ENCODE results near the gene MMRN1. TPM values are rescaled to one million over a fixed set of nuclear protein-coding genes. Genes with fewer than 3 reads are reported as not detected.

MMRN1 gene
- total and polyA plus RNA-seq, 2 experiments from 2014 or later: not detected

GRCh38 chr4:89922848-89923416, 28.3 kb downstream of the MMRN1 start:
- H3K9me3 Mint-ChIP-seq: peaks cover 3% of the 10 kb centered on the region; the same call in 1 of the 3 replicates
- no peaks in the 10 kb centered on the region for H3K36me3 Mint-ChIP-seq (ENCODE audit: low read depth)
- DNase-seq (ENCODE audit: low spot score) (no peak), ATAC-seq (no peak)
- peaks cover 11% of the 10 kb centered on the region; the same call in 1 of the 2 replicates for H3K4me1 ChIP-seq (ENCODE audit: insufficient read depth)
- H4K20me1 ChIP-seq (replicated peaks; ENCODE audit: insufficient read depth): no peaks in the 10 kb centered on the region
- H3K9me2 ChIP-seq (ENCODE audit: insufficient read depth): no peaks in the 10 kb centered on the region
- H3K4me2 ChIP-seq: no peak overlapping the region
- H3K79me2 ChIP-seq (replicated peaks; ENCODE audit: insufficient read depth): no peaks in the 10 kb centered on the region
- H3K36me3 ChIP-seq (ENCODE audit: insufficient read depth): no peaks in the 10 kb centered on the region
- no peaks in the 10 kb centered on the region for H3F3A ChIP-seq (replicated peaks; ENCODE audit: low read depth)
- H3K27me3 ChIP-seq (ENCODE audit: insufficient read depth): no peaks in the 10 kb centered on the region
- no peak overlapping the region for H3K4me3 Mint-ChIP-seq
- no peak overlapping the region; the same call in 1 of the 2 replicates for H2AFZ ChIP-seq
- peaks cover 9% of the 10 kb centered on the region for H3K4me1 Mint-ChIP-seq
- no peak overlapping the region for H3K27ac Mint-ChIP-seq
- H3K4me3 ChIP-seq: no peak overlapping the region
- H3K27me3 Mint-ChIP-seq (ENCODE audit: insufficient read depth, low read depth, poor library complexity): no peaks in the 10 kb centered on the region
- TF ChIP-seq STAT1 (IDR thresholded peaks at IDR 0.05; ENCODE audit: unreplicated experiment) (no peak), CREB1 (CRISPR knock-in tag; IDR thresholded peaks at IDR 0.05; ENCODE audit: low read depth) (no peak), POLR2AphosphoS5 (IDR thresholded peaks at IDR 0.05; ENCODE audit: low read depth) (no peak), ETS1 (IDR thresholded peaks at IDR 0.05) (no peak), NANOG (IDR thresholded peaks at IDR 0.05; ENCODE audit: borderline replicate concordance) (no peak), EZH2phosphoT487 (IDR thresholded peaks at IDR 0.05; ENCODE audit: unreplicated experiment) (no peak), ZNF331 (CRISPR knock-in tag; IDR thresholded peaks at IDR 0.05; ENCODE audit: low read depth) (no peak), ZNF114 (CRISPR knock-in tag; IDR thresholded peaks at IDR 0.05) (no peak), JUNB (IDR thresholded peaks at IDR 0.05; ENCODE audit: unreplicated experiment) (no peak), EZH2 (IDR thresholded peaks at IDR 0.05; ENCODE audit: low read depth, unreplicated experiment) (no peak)
- TF ChIP-seq, protein P1, sequence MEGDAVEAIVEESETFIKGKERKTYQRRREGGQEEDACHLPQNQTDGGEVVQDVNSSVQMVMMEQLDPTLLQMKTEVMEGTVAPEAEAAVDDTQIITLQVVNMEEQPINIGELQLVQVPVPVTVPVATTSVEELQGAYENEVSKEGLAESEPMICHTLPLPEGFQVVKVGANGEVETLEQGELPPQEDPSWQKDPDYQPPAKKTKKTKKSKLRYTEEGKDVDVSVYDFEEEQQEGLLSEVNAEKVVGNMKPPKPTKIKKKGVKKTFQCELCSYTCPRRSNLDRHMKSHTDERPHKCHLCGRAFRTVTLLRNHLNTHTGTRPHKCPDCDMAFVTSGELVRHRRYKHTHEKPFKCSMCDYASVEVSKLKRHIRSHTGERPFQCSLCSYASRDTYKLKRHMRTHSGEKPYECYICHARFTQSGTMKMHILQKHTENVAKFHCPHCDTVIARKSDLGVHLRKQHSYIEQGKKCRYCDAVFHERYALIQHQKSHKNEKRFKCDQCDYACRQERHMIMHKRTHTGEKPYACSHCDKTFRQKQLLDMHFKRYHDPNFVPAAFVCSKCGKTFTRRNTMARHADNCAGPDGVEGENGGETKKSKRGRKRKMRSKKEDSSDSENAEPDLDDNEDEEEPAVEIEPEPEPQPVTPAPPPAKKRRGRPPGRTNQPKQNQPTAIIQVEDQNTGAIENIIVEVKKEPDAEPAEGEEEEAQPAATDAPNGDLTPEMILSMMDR (conservative IDR thresholded peaks at IDR 0.05; ENCODE audit: low read depth in 2 of 2): no peak
- TF ChIP-seq, protein P2, sequence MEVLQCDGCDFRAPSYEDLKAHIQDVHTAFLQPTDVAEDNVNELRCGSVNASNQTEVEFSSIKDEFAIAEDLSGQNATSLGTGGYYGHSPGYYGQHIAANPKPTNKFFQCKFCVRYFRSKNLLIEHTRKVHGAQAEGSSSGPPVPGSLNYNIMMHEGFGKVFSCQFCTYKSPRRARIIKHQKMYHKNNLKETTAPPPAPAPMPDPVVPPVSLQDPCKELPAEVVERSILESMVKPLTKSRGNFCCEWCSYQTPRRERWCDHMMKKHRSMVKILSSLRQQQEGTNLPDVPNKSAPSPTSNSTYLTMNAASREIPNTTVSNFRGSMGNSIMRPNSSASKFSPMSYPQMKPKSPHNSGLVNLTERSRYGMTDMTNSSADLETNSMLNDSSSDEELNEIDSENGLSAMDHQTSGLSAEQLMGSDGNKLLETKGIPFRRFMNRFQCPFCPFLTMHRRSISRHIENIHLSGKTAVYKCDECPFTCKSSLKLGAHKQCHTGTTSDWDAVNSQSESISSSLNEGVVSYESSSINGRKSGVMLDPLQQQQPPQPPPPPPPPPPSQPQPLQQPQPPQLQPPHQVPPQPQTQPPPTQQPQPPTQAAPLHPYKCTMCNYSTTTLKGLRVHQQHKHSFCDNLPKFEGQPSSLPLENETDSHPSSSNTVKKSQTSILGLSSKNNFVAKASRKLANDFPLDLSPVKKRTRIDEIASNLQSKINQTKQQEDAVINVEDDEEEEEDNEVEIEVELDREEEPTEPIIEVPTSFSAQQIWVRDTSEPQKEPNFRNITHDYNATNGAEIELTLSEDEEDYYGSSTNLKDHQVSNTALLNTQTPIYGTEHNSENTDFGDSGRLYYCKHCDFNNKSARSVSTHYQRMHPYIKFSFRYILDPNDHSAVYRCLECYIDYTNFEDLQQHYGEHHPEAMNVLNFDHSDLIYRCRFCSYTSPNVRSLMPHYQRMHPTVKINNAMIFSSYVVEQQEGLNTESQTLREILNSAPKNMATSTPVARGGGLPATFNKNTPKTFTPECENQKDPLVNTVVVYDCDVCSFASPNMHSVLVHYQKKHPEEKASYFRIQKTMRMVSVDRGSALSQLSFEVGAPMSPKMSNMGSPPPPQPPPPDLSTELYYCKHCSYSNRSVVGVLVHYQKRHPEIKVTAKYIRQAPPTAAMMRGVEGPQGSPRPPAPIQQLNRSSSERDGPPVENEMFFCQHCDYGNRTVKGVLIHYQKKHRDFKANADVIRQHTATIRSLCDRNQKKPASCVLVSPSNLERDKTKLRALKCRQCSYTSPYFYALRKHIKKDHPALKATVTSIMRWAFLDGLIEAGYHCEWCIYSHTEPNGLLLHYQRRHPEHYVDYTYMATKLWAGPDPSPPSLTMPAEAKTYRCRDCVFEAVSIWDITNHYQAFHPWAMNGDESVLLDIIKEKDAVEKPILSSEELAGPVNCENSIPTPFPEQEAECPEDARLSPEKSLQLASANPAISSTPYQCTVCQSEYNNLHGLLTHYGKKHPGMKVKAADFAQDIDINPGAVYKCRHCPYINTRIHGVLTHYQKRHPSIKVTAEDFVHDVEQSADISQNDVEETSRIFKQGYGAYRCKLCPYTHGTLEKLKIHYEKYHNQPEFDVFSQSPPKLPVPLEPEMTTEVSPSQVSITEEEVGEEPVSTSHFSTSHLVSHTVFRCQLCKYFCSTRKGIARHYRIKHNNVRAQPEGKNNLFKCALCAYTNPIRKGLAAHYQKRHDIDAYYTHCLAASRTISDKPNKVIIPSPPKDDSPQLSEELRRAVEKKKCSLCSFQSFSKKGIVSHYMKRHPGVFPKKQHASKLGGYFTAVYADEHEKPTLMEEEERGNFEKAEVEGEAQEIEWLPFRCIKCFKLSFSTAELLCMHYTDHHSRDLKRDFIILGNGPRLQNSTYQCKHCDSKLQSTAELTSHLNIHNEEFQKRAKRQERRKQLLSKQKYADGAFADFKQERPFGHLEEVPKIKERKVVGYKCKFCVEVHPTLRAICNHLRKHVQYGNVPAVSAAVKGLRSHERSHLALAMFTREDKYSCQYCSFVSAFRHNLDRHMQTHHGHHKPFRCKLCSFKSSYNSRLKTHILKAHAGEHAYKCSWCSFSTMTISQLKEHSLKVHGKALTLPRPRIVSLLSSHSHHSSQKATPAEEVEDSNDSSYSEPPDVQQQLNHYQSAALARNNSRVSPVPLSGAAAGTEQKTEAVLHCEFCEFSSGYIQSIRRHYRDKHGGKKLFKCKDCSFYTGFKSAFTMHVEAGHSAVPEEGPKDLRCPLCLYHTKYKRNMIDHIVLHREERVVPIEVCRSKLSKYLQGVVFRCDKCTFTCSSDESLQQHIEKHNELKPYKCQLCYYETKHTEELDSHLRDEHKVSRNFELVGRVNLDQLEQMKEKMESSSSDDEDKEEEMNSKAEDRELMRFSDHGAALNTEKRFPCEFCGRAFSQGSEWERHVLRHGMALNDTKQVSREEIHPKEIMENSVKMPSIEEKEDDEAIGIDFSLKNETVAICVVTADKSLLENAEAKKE (CRISPR knock-in tag; IDR thresholded peaks at IDR 0.05): no peak
- TF ChIP-seq, protein P3, sequence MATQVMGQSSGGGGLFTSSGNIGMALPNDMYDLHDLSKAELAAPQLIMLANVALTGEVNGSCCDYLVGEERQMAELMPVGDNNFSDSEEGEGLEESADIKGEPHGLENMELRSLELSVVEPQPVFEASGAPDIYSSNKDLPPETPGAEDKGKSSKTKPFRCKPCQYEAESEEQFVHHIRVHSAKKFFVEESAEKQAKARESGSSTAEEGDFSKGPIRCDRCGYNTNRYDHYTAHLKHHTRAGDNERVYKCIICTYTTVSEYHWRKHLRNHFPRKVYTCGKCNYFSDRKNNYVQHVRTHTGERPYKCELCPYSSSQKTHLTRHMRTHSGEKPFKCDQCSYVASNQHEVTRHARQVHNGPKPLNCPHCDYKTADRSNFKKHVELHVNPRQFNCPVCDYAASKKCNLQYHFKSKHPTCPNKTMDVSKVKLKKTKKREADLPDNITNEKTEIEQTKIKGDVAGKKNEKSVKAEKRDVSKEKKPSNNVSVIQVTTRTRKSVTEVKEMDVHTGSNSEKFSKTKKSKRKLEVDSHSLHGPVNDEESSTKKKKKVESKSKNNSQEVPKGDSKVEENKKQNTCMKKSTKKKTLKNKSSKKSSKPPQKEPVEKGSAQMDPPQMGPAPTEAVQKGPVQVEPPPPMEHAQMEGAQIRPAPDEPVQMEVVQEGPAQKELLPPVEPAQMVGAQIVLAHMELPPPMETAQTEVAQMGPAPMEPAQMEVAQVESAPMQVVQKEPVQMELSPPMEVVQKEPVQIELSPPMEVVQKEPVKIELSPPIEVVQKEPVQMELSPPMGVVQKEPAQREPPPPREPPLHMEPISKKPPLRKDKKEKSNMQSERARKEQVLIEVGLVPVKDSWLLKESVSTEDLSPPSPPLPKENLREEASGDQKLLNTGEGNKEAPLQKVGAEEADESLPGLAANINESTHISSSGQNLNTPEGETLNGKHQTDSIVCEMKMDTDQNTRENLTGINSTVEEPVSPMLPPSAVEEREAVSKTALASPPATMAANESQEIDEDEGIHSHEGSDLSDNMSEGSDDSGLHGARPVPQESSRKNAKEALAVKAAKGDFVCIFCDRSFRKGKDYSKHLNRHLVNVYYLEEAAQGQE (IDR thresholded peaks at IDR 0.05; ENCODE audit: unreplicated experiment): no peak
- no peak overlapping the region for H3K27ac ChIP-seq (ENCODE audit: low read depth)

Data from GM23338 (cell line).